ENCODE measurements around the gene HDAC7. TPM values are rescaled to one million over a fixed set of nuclear protein-coding genes. Genes with fewer than 3 reads are reported as not detected.

HDAC7 gene
- total RNA-seq, 2 donors from 2014 or later: 146 to 154 TPM

DNA sequence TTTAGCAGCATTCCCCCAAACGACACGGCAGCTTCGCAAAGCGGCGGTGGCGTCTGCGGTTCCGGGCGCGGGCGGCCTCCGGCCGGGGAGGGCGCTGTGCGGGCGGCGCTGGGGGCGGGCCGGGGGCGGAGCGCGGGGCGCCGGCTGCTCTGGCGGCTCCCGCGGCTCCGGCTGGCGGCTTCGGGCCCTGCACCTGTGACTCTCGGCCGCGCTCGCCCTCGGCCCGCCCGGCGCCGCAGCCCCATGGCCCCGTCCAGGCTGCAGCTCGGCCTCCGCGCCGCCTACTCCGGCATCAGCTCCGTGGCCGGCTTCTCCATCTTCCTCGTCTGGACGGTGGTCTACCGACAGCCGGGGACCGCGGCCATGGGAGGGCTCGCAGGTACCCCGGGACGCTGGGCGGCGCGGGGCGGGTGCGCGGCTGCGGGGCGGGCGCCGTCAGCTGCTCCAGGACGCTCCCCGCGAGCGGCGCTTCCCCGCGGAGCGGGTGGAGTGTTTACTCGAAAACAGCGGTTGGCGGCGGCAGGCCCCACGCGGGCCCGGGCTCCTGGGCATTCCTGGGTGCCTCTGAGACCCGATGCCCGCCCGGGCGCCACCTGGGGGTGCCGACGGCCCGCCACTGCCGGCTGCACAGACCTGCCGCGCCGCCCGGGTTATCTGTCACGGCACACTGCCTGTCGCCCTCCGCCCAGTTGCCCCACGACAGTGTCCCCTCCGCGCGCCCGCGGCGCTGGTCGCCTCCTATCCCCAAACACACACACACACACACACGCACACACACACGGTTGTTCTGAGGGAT lies 46.4 kb downstream of the HDAC7 start, which contains the start of gene SLC48A1:
Gene SLC48A1, plus strand, starts transcription at position 177 of the 796 bp plus-strand sequence. Its CDS starts 67 bp downstream, at position 244.
- peak within 1 kb of the TSS; percentile 34 for H3K9ac ChIP-seq (ENCODE audit: extremely low read depth, low read length, poor library complexity, severe bottlenecking)
- H3K27ac Mint-ChIP-seq: peak within 1 kb of the TSS; percentile 71
- H3K27ac ChIP-seq (ENCODE audit: low read depth, low read length): no peak within 1 kb of the TSS
- H3K4me3 ChIP-seq (ENCODE audit: low read length): peak within 1 kb of the TSS; percentile 85
- 0 to 1% methylated on average over 20 to 104 of the region's 106 CpGs for WGBS, 2 experiments (ENCODE audit: insufficient coverage in 1 of 2, insufficient read length in 1 of 2)
- peaks cover 15% of the 10 kb centered on the region for H3K27me3 Mint-ChIP-seq (ENCODE audit: insufficient read depth)
- peaks cover 7% of the 10 kb centered on the region for H3K27me3 ChIP-seq (ENCODE audit: control insufficient read depth, insufficient read depth, low read length, poor library complexity, severe bottlenecking)
- H3K36me3 Mint-ChIP-seq (ENCODE audit: low read depth): no peaks in the 10 kb centered on the region
- TF ChIP-seq, protein P1, sequence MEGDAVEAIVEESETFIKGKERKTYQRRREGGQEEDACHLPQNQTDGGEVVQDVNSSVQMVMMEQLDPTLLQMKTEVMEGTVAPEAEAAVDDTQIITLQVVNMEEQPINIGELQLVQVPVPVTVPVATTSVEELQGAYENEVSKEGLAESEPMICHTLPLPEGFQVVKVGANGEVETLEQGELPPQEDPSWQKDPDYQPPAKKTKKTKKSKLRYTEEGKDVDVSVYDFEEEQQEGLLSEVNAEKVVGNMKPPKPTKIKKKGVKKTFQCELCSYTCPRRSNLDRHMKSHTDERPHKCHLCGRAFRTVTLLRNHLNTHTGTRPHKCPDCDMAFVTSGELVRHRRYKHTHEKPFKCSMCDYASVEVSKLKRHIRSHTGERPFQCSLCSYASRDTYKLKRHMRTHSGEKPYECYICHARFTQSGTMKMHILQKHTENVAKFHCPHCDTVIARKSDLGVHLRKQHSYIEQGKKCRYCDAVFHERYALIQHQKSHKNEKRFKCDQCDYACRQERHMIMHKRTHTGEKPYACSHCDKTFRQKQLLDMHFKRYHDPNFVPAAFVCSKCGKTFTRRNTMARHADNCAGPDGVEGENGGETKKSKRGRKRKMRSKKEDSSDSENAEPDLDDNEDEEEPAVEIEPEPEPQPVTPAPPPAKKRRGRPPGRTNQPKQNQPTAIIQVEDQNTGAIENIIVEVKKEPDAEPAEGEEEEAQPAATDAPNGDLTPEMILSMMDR (conservative IDR thresholded peaks at IDR 0.05): peak; percentile 46
- peak within 1 kb of the TSS; percentile 72 for H3K4me3 Mint-ChIP-seq
- no peaks in the 10 kb centered on the region for H3K9me3 ChIP-seq (ENCODE audit: control insufficient read depth, low read length)
- no peaks in the 10 kb centered on the region for H3K9me3 Mint-ChIP-seq
- DNase-seq: peak; percentile 94
- H3K4me1 ChIP-seq (ENCODE audit: control insufficient read depth, insufficient read depth, low read length): peaks cover 5% of the 10 kb centered on the region
- H3K36me3 ChIP-seq (ENCODE audit: control insufficient read depth, insufficient read depth, low read length): no peaks in the 10 kb centered on the region
- H3K4me1 Mint-ChIP-seq: peaks cover 12% of the 10 kb centered on the region

DNA sequence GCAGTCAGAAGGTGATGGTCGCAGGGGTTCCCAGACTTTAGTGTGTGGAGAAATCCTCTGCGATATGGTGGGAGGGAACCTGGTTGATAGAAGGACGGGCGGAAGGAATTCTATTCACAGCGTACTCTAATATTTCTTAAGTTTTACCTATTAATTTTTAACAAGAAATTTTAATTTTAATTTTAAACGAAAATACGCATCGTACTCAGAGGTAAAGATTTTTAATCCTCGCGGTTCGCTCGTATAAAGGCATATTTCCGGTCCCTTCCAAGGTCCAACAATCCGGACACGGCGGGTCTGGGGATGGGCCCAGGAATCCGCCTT lies 47.0 kb downstream of the HDAC7 start:
- peaks cover 15% of the 10 kb centered on the region for H3K27me3 Mint-ChIP-seq (ENCODE audit: insufficient read depth)
- H3K9me3 Mint-ChIP-seq: no peaks in the 10 kb centered on the region
- H3K4me3 Mint-ChIP-seq: peak overlapping the region; percentile 72
- Histone ChIP-seq H3K27ac (ENCODE audit: low read depth, low read length) (no peak overlapping the region), H3K36me3 (ENCODE audit: control insufficient read depth, insufficient read depth, low read length) (no peaks in the 10 kb centered on the region), H3K9me3 (ENCODE audit: control insufficient read depth, low read length) (no peaks in the 10 kb centered on the region), H3K9ac (ENCODE audit: extremely low read depth, low read length, poor library complexity, severe bottlenecking) (no peak overlapping the region), H3K4me1 (ENCODE audit: control insufficient read depth, insufficient read depth, low read length) (peaks cover 5% of the 10 kb centered on the region), H3K4me3 (ENCODE audit: low read length) (no peak overlapping the region), H3K27me3 (ENCODE audit: control insufficient read depth, insufficient read depth, low read length, poor library complexity, severe bottlenecking) (peaks cover 7% of the 10 kb centered on the region)
- no peaks in the 10 kb centered on the region for H3K36me3 Mint-ChIP-seq (ENCODE audit: low read depth)
- 15 to 22% methylated on average over 11 to 14 of the region's 17 CpGs for WGBS, 2 experiments (ENCODE audit: insufficient coverage in 1 of 2, insufficient read length in 1 of 2)
- H3K27ac Mint-ChIP-seq: peak overlapping the region; percentile 71
- H3K4me1 Mint-ChIP-seq: peaks cover 9% of the 10 kb centered on the region
- no peak for DNase-seq
- TF ChIP-seq, protein P1 (conservative IDR thresholded peaks at IDR 0.05): no peak

DNA sequence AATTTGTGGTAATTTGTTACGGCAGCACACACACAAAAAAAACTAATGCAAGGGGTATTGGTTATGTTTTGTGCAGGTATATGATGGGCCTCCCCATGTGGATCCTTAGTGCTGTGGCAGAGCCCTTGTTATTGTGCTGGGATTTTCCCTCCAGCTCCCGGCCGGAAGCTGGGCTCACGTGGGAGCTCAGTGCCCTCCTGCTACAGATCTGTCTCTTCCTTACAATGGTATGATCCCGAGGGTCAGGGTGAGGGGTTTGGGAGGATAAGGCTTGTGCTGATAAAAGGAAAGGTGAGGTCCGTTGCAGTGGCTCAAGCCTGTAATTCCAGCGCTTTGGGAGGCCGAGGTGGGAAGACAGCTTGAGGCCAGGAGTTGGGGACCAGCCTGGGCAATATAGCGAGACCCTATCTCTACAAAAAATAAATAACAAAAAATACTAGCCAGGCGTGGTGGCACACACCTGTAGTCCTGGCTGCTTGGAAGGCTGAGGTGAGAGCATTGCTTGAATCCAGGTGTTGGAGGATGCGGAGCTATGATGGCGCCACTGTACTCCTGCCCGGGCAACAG lies 47.5 kb downstream of the HDAC7 start:
- Mint-ChIP-seq H3K27ac (peak overlapping the region; percentile 71), H3K27me3 (ENCODE audit: insufficient read depth) (peaks cover 15% of the 10 kb centered on the region), H3K4me3 (peak overlapping the region; percentile 72), H3K36me3 (ENCODE audit: low read depth) (no peaks in the 10 kb centered on the region), H3K9me3 (no peaks in the 10 kb centered on the region), H3K4me1 (peaks cover 7% of the 10 kb centered on the region)
- no peak for DNase-seq
- Histone ChIP-seq H3K27ac (ENCODE audit: low read depth, low read length) (no peak overlapping the region), H3K36me3 (ENCODE audit: control insufficient read depth, insufficient read depth, low read length) (no peaks in the 10 kb centered on the region), H3K27me3 (ENCODE audit: control insufficient read depth, insufficient read depth, low read length, poor library complexity, severe bottlenecking) (peaks cover 7% of the 10 kb centered on the region), H3K9me3 (ENCODE audit: control insufficient read depth, low read length) (no peaks in the 10 kb centered on the region), H3K9ac (ENCODE audit: extremely low read depth, low read length, poor library complexity, severe bottlenecking) (no peak overlapping the region), H3K4me1 (ENCODE audit: control insufficient read depth, insufficient read depth, low read length) (peaks cover 5% of the 10 kb centered on the region), H3K4me3 (ENCODE audit: low read length) (no peak overlapping the region)
- TF ChIP-seq, protein P1 (conservative IDR thresholded peaks at IDR 0.05): no peak
- WGBS, 2 experiments (ENCODE audit: insufficient coverage in 1 of 2, insufficient read length in 1 of 2): 82 to 87% methylated on average over 6 to 12 of the region's 13 CpGs

Measured in endodermal cell (in vitro differentiated cells).